H1 (cell line): Measurements from ENCODE around the gene PAX8.

Experiments used
- BCL11A ChIP-seq, 2 experiments: IDR thresholded peaks; one replicate each; pipeline ENCODE4 v1.6.1; 2011; ENCODE audit warnings: low read depth in 2 of 2, low read length in 2 of 2, mild to moderate bottlenecking in 2 of 2
- CEBPB ChIP-seq: IDR thresholded peaks from 2 replicates; pipeline ENCODE4 v1.6.1; 2012; ENCODE audit warnings: low read depth, low read length
- CTCF ChIP-seq, 3 experiments: IDR thresholded peaks; 1 replicate in 2 of 3; 2 replicates in 1 of 3; pipeline versions ENCODE4 v1.5.1 to v1.6.1; 2011; ENCODE audit warnings: low read length in 3 of 3, mild to moderate bottlenecking in 3 of 3, inconsistent platforms in 2 of 3, low read depth in 1 of 3, moderate library complexity in 1 of 3; ENCODE audit not compliant: insufficient read depth in 1 of 3; ENCODE audit errors: control extremely low read depth in 1 of 3
- E2F6 ChIP-seq: IDR thresholded peaks from 2 replicates; pipeline ENCODE4 v1.6.1; 2012; ENCODE audit warnings: inconsistent platforms
- EGR1 ChIP-seq: IDR thresholded peaks from 2 replicates; pipeline ENCODE4 v1.6.1; 2011; ENCODE audit warnings: low read depth, low read length, borderline replicate concordance
- EP300 ChIP-seq, 2 experiments: IDR thresholded peaks; 1 replicate in 1 of 2; 2 replicates in 1 of 2; pipeline ENCODE4 v1.6.1; 2011 to 2012; ENCODE audit warnings: low read depth in 2 of 2, low read length in 2 of 2, mild to moderate bottlenecking in 2 of 2, borderline replicate concordance in 1 of 2, inconsistent platforms in 1 of 2, moderate library complexity in 1 of 2
- EZH2 ChIP-seq: fragments of 200-600 bp; sonication (generic); IDR thresholded peaks from 2 replicates; pipeline ENCODE4 v1.7.1; 2012; ENCODE audit warnings: low read depth, mild to moderate bottlenecking, moderate library complexity, low read length, inconsistent platforms; ENCODE audit not compliant: severe bottlenecking
- MAX ChIP-seq: IDR thresholded peaks from 2 replicates; pipeline ENCODE4 v1.6.1; 2012; ENCODE audit warnings: inconsistent platforms
- POLR2A ChIP-seq, 2 experiments: IDR thresholded peaks; 1 replicate in 1 of 2; 2 replicates in 1 of 2; pipeline ENCODE4 v1.6.1; 2011; ENCODE audit warnings: low read depth in 2 of 2, low read length in 2 of 2, mild to moderate bottlenecking in 2 of 2; ENCODE audit errors: control extremely low read depth in 1 of 2

GRCh38 chr2:113180131-113180946 lies 98.4 kb downstream of the PAX8 start:
- TF ChIP-seq BCL11A (IDR thresholded peaks at IDR 0.05; ENCODE audit: low read depth in 2 of 2, low read length in 2 of 2) (no peak), CTCF (IDR thresholded peaks at IDR 0.05; ENCODE audit: control extremely low read depth in 1 of 3, insufficient read depth in 1 of 3, low read depth in 1 of 3, low read length in 3 of 3) (no peak), EP300 (IDR thresholded peaks at IDR 0.05; ENCODE audit: borderline replicate concordance in 1 of 2, low read depth in 2 of 2, low read length in 2 of 2) (no peak), EGR1 (no peak), E2F6 (no peak), POLR2A (IDR thresholded peaks at IDR 0.05; ENCODE audit: control extremely low read depth in 1 of 2, low read depth in 2 of 2, low read length in 2 of 2) (no peak), MAX (no peak), EZH2 (no peak), CEBPB (no peak)
